ENCODE data around the gene GJA4. TPM values are rescaled to one million over a fixed set of nuclear protein-coding genes. Genes with fewer than 3 reads are reported as not detected.

GJA4 gene
- total and polyA plus RNA-seq, 2 of the 8 experiments (the other 6 are each of a cell fraction or from before 2014, with no cell fraction given), result 3.2 to 3.9 TPM

DNA sequence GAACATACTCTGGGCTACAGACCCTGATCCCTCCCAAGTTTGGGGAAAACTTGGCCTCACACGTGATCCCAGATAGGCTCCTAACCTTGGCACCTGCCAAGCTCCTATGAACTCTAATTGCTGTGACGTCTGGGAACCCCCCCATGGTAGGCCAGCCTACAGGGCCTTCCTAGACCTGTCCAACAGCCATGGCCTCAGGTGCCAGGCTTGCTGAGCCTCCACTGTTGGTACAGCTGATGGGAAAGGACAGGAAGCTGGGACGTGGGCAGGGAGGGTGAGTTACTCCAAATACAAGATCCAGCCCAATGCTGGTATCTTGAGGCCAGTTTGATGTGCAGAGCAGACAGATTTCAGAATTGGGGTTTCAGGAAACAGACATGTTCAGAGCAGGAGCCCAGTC, 47.6 kb downstream of the GJA4 start (continued):
- TF ChIP-seq RAD21 (IDR thresholded peaks at IDR 0.05 in 1 of 2, conservative IDR thresholded peaks at IDR 0.05 in 1 of 2; ENCODE audit: low read depth in 2 of 2, low read length in 2 of 2) (no peak), RXRA (IDR thresholded peaks at IDR 0.05; ENCODE audit: insufficient read depth, low read depth, low read length) (no peak), CREB1 (IDR thresholded peaks at IDR 0.05) (no peak), TAF1 (IDR thresholded peaks at IDR 0.05; ENCODE audit: low read depth, low read length) (no peak), KDM4A (IDR thresholded peaks at IDR 0.05; ENCODE audit: low read depth, low read length, severe bottlenecking) (no peak), SIN3A (conservative IDR thresholded peaks at IDR 0.05 in 1 of 2, IDR thresholded peaks at IDR 0.05 in 1 of 2; ENCODE audit: low read depth in 1 of 2, low read length in 2 of 2) (no peak), SRF (IDR thresholded peaks at IDR 0.05; ENCODE audit: low read depth, low read length) (no peak), KDM1A (IDR thresholded peaks at IDR 0.05; ENCODE audit: borderline replicate concordance, low read length) (no peak), SIRT6 (IDR thresholded peaks at IDR 0.05; ENCODE audit: low read length) (no peak), HDAC6 (IDR thresholded peaks at IDR 0.05; ENCODE audit: low read depth, low read length) (no peak)
